ENCODE measurements around the gene FAM163A.

- TF ChIP-seq CTCF (conservative IDR thresholded peaks at IDR 0.05) (no peak), ZFX (IDR thresholded peaks at IDR 0.05) (no peak)
Observed at GRCh38 chr1:179719272-179719671, 23.8 kb upstream of the FAM163A start.
